ENCODE data around the gene WDR1. TPM values are rescaled to one million over a fixed set of nuclear protein-coding genes. Genes with fewer than 3 reads are reported as not detected.
"Not testable (repeated sequence)": the region's sequence is repeated elsewhere in the genome, so short reads cannot be mapped to it uniquely, and the experiment has no call there.

The WDR1 gene
- total RNA-seq, 1 experiment from 2014 or later = 383 TPM

DNA sequence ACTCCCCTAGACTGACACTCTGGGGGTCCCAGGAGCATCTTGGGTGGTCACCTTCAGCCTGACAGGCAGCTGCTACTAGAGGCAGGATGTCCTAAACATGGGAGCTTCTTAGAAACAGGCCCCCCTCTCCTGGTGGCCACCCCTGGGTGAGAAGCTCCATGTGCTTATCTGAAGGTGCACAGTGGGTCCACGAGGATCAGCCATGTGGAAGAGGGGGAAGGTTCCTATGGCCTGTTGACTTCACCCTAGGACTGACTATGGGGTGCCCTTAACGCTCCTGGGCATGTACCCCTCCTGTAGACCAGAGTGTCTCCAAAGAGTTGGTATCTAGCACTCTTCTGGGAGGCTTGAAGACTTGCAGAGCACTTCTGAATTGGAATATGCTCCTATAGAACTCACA, 22.9 kb upstream of the WDR1 start:
- in situ Hi-C loops (cut with HindIII; ENCODE audit: low sequenced_read_pairs) = no loop called here
- DNase-seq (ENCODE audit: low spot score) = no peak

GRCh38 chr4:10135260-10135659, 18.7 kb upstream of the WDR1 start:
- in situ Hi-C loops (cut with HindIII; ENCODE audit: low sequenced_read_pairs) = no loop called here
- no peak for DNase-seq (ENCODE audit: low spot score)

DNA sequence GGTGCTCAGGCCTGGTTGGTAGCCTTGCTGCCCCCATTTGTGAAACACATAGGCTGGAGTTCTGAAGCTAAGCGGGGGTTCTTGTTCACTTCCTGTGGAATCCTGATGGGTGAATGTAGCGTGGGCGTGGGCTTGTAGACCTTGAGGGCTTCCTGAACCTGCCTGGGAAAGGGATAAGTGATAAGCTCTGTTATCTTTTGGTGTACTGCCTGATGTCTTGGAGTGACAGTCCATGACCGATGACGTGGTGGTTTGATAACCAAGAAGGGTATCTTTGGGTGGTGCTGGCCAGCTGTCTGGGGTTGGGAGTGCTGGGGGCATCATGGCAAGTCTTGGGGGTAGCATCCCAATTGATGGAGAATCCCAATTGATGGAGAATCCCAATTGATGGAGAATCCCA, 17.5 kb upstream of the WDR1 start:
- DNase-seq (ENCODE audit: low spot score) = no peak
- in situ Hi-C loops (cut with HindIII; ENCODE audit: low sequenced_read_pairs) = no loop called here

DNA sequence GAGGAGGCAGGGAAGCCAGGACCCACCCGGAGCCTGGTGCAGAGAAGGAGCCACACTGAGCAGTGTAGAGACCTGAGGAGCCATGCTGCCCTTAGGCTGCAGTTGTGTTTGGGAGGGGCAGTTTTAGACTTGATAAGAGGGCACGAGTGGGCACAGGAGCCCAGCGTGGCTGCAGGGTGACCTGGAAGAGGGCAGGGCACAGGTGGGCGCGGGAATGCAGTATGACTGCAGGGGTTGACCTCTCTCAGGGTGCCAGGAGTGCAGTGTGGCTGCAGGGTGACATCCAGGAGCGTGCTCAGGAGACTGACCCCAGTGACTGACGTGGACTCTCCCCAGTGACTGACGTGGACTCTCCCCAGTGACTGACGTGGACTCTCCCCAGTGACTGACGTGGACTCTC, 14.6 kb upstream of the WDR1 start:
- no peak for DNase-seq (ENCODE audit: low spot score)
- in situ Hi-C loops (cut with HindIII; ENCODE audit: low sequenced_read_pairs) = no loop called here

- no peak for DNase-seq (ENCODE audit: low spot score)
- in situ Hi-C loops (cut with HindIII; ENCODE audit: low sequenced_read_pairs) = no loop called here
These were observed 13.7 kb upstream of the WDR1 start for GRCh38 chr4:10130178-10130888.

DNA sequence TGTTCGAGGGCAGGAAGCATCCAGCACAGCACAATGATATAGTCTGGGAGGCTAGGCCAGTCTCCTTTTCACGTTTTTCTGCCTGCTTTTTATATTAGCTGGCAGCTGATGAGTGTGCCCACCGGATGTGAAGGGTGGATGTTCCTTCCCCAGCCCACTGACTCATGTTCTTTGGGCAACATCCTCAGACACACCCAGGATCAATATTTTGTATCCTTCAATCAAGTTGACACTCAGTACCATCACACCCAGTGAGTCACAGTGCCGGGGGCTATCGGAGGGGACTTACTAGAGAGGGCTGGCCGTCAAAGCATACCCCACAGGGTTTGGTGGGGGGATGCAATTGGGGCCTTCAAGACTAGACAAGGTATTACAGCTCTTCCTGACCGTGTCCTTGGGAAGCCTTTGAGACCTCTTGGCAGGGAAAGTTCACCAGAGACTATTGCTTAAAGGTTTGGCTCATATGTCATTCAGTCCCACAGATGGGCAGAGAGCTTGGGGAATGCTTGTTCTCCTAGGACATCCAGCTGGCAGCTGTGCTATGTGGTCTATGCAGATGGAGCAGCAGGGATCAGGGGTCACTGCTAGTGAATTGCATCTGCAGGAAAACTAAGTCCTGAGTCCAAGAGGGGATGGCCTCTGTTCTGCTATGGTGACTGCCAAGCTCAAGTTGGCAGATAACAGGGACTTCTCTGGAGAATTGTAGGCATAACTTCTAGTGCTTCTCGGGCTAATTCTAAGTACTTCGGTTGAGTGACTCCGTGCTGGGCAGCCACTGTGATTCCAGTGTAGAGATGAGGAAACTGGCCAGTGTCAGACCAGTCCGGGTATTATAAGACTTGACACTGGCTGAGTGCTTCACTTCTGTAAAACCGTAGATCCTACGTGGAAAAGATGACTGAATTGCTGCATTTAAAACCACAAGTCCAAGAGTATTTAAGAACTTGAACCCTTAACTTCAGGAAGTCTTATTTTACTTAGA, 12.9 kb upstream of the WDR1 start:
- in situ Hi-C loops (cut with HindIII; ENCODE audit: low sequenced_read_pairs) = loop anchor here (10.0 kb wide), 1 partner anchor 105 kb away; the partner anchor contains the start of gene SLC2A9
- no peak for DNase-seq (ENCODE audit: low spot score)

DNA sequence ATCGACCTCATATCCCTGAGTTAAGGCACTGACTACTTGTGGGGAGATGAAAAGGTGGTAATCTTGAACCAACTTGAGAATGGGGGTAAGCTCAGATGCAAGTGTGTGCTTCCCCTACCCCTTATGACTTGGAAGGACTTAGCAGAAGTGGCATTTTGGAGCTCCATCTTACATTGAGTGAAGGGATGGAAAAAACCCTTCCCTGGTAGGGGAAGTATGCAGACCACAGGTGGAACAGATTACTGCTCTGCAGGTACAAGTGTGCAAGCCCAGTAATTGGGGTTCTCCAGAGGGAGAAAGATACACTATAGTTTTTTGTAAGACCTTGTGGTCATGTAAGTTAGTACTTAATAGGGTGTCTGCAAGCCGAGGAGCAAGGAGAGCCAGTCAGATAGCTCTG, 12.2 kb upstream of the WDR1 start:
- DNase-seq (ENCODE audit: low spot score) = no peak
- in situ Hi-C loops (cut with HindIII; ENCODE audit: low sequenced_read_pairs) = loop anchor here (10.0 kb wide), 1 partner anchor 104 kb away; the partner anchor contains the start of gene SLC2A9

DNA sequence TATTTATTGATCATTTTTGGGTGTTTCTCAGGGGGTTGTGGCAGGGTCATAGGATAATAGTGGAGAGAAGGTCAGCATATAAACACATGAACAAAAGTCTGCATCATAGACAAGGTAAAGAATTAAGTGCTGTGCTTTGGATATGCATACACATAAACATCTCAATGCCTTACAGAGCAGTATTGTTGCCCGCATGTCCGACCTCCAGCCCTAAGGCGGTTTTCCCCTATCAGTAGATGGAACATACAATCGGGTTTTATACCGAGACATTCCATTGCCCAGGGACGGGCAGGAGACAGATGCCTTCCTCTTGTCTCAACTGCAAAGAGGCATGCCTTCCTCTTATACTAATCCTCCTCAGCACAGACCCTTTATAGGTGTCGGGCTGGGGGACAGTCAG, 10.9 kb upstream of the WDR1 start:
- in situ Hi-C loops (cut with HindIII; ENCODE audit: low sequenced_read_pairs) = loop anchor here (10.0 kb wide), 1 partner anchor 103 kb away; the partner anchor contains the start of gene SLC2A9
- not testable (repeated sequence) for DNase-seq (ENCODE audit: low spot score)

DNA sequence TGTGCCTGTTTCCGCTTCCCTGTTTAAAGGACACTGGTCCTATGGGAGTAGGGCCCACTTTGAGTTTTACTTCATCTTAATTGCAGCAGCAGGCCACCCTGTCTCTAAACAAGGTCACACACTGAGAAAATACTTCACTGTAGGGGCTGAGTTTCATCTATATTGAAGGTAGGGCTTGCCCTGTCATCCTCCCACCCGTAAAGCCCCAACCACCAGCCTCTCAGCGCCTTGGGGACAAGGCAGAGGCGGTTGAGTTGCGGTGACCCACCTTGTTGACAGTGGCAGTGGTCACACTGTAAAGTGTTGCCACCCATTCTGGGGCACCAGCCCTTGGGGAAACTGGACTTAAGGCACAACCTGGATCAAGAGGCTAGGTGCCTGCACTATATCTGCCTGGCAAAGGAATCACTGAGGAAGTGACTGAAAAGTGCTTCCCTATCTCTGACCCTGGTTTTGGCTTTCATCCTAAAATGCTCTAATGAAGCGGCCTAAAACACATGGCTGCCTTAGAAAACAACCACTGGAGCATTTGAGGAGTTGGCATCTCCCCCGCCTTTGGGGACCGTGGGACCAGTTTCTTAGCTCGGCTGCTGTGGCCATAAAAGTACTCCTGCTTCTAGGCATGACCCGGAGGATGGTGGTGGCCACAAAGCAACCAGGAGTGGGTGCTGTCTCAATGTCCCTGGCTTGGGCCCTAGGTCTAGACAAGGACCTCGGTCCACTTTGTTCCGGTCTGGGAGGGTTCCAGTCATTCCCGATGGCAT, 7.8 kb upstream of the WDR1 start:
- DNase-seq (ENCODE audit: low spot score) = no peak
- in situ Hi-C loops (cut with HindIII; ENCODE audit: low sequenced_read_pairs) = loop anchor here (10.0 kb wide), 1 partner anchor 100 kb away; the partner anchor contains the start of gene SLC2A9

- in situ Hi-C loops (cut with HindIII; ENCODE audit: low sequenced_read_pairs) = loop anchor here (10.0 kb wide), 1 partner anchor 99 kb away; the partner anchor contains the start of gene SLC2A9
- no peak for DNase-seq (ENCODE audit: low spot score)
These were observed 6.9 kb upstream of the WDR1 start for GRCh38 chr4:10123227-10124101.

GRCh38 chr4:10122236-10122932, 5.8 kb upstream of the WDR1 start:
- in situ Hi-C loops (cut with HindIII; ENCODE audit: low sequenced_read_pairs) = loop anchor here (10.0 kb wide), 1 partner anchor 98 kb away; the partner anchor contains the start of gene SLC2A9
- no peak for DNase-seq (ENCODE audit: low spot score)

DNA sequence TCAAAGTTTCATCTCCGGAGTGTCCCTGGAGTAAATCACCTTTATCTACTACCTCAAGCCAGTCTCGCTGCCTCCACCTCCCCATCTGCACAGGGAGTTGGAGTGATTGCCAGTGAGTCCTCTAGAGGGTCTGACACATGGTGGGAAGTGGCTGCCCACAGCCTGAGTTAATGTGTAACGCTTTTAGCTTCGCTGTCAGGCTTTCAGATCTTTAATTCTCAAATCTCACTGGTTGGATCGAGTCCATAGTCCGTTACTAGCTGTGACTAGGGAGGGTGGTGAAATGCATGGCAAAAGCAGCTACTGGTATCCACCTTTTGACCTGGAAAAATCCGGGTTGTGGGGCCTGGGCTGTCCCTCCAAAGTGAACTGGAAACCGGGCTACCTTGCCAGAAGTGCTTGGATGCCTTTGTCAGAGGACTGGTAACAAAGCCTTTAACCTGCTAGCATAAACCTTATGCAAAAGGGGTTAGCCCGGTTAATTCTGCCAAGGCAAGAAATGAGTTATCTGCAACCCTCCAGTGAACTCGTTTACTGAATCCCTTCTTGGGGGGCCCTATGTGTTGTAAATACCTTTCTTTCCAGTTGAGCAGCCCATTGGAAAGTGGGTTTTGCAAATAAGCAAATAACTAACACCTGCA, 5.1 kb upstream of the WDR1 start:
- no peak for DNase-seq (ENCODE audit: low spot score)
- in situ Hi-C loops (cut with HindIII; ENCODE audit: low sequenced_read_pairs) = loop anchor here (10.0 kb wide), 1 partner anchor 97 kb away; the partner anchor contains the start of gene SLC2A9

DNA sequence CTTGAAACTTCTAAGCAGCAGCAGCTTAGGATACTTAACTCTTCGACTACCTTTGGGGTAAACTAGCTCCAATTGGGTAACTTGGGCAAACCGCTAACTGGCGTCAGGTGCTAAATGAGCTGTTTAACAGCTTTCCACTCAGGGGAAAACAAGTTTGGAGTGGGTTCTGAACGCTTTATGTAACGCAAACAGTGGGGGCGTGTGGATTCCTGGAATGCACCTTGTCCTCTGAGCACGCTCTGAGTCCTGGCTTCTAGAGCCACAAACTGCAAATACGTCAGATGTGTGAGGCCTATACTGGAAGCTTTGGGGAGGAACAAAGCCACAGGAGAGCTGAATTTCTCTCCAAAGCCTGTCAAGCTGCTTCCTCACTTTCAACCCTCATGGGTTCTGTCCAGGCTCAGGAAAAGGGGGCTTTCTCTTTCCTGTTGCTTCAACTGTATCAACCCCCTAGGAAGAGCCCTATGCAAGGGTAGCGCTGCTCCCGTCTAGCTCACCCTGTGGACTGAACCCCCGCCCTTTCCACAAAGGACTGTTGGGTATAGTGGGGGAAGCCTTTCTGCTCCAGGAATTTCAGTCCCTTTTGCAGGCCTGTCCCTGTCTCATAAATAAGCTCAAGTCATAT, 4.5 kb upstream of the WDR1 start:
- DNase-seq (ENCODE audit: low spot score) = no peak
- in situ Hi-C loops (cut with HindIII; ENCODE audit: low sequenced_read_pairs) = loop anchor here (10.0 kb wide), 1 partner anchor 96 kb away; the partner anchor contains the start of gene SLC2A9

DNA sequence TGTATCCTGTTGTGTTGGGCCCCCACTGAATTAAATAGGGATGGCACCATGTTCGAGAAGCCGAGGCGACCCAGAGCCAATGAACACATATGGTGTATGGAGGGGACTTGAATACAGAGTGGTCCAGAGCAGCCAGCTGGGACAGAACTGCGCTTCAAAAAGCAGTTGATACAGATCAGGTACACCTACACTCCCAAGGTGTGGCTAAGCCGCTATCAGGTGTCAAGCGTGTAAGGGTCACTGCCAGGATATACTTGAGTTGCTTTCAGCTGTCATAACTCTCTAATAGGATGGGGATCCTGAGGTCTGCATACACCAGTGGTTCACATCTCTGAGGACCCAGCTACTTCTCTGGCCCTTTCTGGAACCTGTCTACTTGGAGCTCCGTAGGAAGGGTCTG, 3.2 kb upstream of the WDR1 start:
- DNase-seq (ENCODE audit: low spot score) = no peak
- in situ Hi-C loops (cut with HindIII; ENCODE audit: low sequenced_read_pairs) = loop anchor here (10.0 kb wide), 1 partner anchor 95 kb away; the partner anchor contains the start of gene SLC2A9

DNA sequence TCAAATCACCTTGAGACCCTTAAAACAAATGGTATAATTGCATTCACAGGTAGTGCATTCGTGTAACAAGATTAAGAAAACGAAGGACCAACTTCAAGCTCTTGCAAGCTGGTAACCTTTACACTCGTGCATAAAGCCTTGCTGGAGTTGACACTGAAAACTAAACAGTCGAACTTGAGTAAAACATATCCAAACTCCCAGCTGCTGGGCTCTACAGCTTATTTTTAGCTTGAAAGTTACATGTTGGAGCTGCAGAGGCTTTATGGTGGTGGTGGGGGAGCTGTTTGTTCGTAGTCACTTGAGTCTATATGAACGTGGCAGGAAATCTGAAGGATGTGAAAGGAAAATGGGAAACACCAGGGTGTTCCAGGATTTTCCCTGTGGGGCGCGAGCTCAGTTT, 2.7 kb upstream of the WDR1 start:
- DNase-seq (ENCODE audit: low spot score) = no peak
- in situ Hi-C loops (cut with HindIII; ENCODE audit: low sequenced_read_pairs) = no loop called here
